WI38 (cell line): ENCODE data around the gene ROR1.

Experiments used
- H3K4me3 ChIP-seq: 2 replicates; pipeline ENCODE4 v1.5.1; 2011; ENCODE audit warnings: low read depth, mild to moderate bottlenecking, control low read depth, low read length
- CTCF ChIP-seq: IDR thresholded peaks from 2 replicates; pipeline ENCODE4 v1.5.1; 2012; ENCODE audit warnings: low read depth, mild to moderate bottlenecking, control low read depth, low read length

The ROR1 gene

GRCh38 chr1:64147759-64148158 lies 373.9 kb downstream of the ROR1 start:
- no peak for TF ChIP-seq CTCF
- no peak overlapping the region for H3K4me3 ChIP-seq

- no peak overlapping the region for H3K4me3 ChIP-seq
- TF ChIP-seq CTCF, result no peak
Measured at GRCh38 chr1:64150266-64150665, 376.4 kb downstream of the ROR1 start.

DNA sequence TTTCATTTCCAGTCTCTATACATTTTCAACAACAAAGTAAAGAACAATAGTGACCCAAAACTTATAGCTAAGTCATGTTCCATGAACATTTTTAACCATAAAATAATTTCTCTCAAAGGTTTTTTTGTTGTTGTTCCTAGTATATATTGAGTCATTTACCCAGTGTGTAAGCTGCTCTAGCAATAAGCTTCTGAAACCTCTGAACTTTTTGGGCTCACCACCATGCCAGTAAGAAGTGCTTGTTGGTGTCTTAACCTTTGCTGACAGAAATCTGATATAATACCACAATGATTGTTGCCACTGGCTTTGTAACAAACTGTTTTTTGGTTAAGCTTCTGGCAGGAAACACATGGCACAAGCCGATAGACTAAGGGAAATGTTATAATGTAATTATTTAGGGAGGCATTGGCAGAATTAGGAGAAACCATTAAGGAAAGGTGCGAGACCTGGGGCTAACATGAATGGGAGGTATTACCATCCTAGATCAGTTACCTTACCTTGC lies 377.0 kb downstream of the ROR1 start:
- no peak for TF ChIP-seq CTCF
- H3K4me3 ChIP-seq, result no peak overlapping the region

DNA sequence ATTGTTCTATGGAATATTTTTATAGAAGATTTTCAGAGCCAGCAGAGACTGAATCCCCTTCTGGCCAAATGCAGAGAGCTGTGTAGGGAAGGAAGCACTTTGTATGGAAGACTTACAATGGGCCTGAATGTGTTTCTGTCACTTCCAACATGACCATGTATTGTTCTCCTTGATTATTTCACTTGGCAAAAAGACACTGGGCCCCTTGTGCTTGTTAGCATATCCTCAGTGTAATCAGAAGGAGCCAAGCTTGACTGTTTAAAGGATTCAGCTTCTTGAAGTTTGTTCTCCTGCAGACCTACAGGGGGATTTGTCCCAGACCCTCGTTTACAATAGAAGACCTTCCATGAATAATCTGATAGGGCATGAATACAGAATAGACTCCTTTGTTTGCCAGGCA lies 381.5 kb downstream of the ROR1 start:
- no peak for TF ChIP-seq CTCF
- no peak overlapping the region for H3K4me3 ChIP-seq

GRCh38 chr1:64161357-64161941 lies 387.6 kb downstream of the ROR1 start:
- TF ChIP-seq CTCF, result no peak
- no peak overlapping the region for H3K4me3 ChIP-seq

- H3K4me3 ChIP-seq, result no peak overlapping the region
Measured at GRCh38 chr1:64162151-64162550, 388.3 kb downstream of the ROR1 start.

DNA sequence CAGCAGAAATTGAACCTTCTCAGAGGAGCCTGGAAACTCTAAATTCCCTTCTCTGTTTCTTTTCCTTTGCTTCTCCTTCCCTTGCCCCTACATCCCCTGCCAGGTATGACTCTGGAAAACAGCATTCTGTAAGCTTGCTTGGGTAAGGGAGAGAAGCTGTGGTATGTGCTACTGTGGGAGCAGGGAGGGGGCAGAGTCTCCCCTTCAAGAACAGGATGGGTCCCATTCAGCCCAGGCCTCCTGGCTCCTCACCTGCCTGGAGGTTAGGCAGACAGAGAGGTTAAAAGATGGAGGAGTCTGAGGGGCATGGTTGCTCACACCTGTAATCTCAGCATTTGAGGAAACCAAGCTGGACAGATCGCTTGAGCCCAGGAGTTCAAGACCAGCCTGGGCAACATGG lies 389.0 kb downstream of the ROR1 start:
- H3K4me3 ChIP-seq, result no peak overlapping the region
- no peak for TF ChIP-seq CTCF

More at GRCh38 chr1:64162151-64162550, 388.3 kb downstream of the ROR1 start:
- TF ChIP-seq CTCF, result no peak
